ENCODE measurements around the gene VWA8.
"Not testable (repeated sequence)": the region's sequence is repeated elsewhere in the genome, so short reads cannot be mapped to it uniquely, and the experiment has no call there.

Gene VWA8

GRCh38 chr13:41928323-41928722 is 32.6 kb downstream of the VWA8 start:
- Histone ChIP-seq H3K27ac (ENCODE audit: low read length) (peak overlapping the region; percentile 6; the same call in 1 of the 2 replicates), H3K9me3 (replicated peaks; ENCODE audit: insufficient read depth, low read length) (no peaks in the 10 kb centered on the region), H3F3A (ENCODE audit: insufficient read depth, low read length) (peaks cover 7% of the 10 kb centered on the region), H3K27me3 (replicated peaks; ENCODE audit: insufficient read depth, low read length) (no peaks in the 10 kb centered on the region), H3K9me2 (replicated peaks; ENCODE audit: insufficient read depth, low read length) (no peaks in the 10 kb centered on the region), H3K36me3 (replicated peaks; ENCODE audit: insufficient read depth, low read length) (no peaks in the 10 kb centered on the region), H3K4me2 (ENCODE audit: low read depth, low read length) (peak overlapping the region; percentile 69; the same call in 1 of the 2 replicates), H3K4me3 (ENCODE audit: low read length) (peak overlapping the region; percentile 45), H2AFZ (ENCODE audit: low read length) (no peak overlapping the region), H3K4me1 (ENCODE audit: low read length) (peaks cover 18% of the 10 kb centered on the region), H3K9ac (ENCODE audit: low read length) (no peak overlapping the region), H3K79me2 (ENCODE audit: low read length) (peaks cover 31% of the 10 kb centered on the region), H4K20me1 (ENCODE audit: insufficient read depth, low read length) (no peaks in the 10 kb centered on the region)
- no peak for DNase-seq
- TF ChIP-seq EZH2 (optimal IDR thresholded peaks at IDR 0.05; ENCODE audit: low read depth, low read length) (no peak), CTCF (IDR thresholded peaks at IDR 0.05; ENCODE audit: low read length) (no peak), EZH2phosphoT487 (IDR thresholded peaks at IDR 0.05; ENCODE audit: low read length) (no peak)

DNA sequence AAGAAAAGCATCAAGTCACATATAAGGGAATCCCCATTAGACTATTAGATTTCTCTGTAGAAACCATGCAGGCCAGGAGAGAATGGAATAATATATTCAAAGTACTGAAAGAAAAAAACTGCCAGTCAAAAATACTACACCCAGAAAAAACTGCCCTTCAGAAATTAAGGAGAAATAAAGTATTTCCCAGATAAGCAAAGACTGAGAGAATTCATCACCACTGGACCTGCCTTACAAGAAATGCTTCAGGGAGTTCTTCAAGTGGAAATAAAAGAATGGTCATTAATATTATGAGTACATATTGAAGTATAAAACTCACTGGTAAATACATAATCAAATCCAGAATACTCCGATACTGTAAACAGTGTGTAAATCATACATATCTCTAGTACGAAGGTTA is 35.9 kb downstream of the VWA8 start:
- Histone ChIP-seq H3K9me3 (replicated peaks; ENCODE audit: insufficient read depth, low read length) (no peaks in the 10 kb centered on the region), H3K27me3 (replicated peaks; ENCODE audit: insufficient read depth, low read length) (no peaks in the 10 kb centered on the region), H3K9ac (ENCODE audit: low read length) (no peak overlapping the region), H4K20me1 (ENCODE audit: insufficient read depth, low read length) (no peaks in the 10 kb centered on the region), H3K9me2 (replicated peaks; ENCODE audit: insufficient read depth, low read length) (no peaks in the 10 kb centered on the region), H2AFZ (ENCODE audit: low read length) (no peak overlapping the region), H3K27ac (ENCODE audit: low read length) (no peak overlapping the region), H3K4me2 (ENCODE audit: low read depth, low read length) (no peak overlapping the region), H3K79me2 (ENCODE audit: low read length) (peaks cover 27% of the 10 kb centered on the region), H3K4me3 (ENCODE audit: low read length) (no peak overlapping the region), H3F3A (ENCODE audit: insufficient read depth, low read length) (peaks cover 7% of the 10 kb centered on the region), H3K36me3 (replicated peaks; ENCODE audit: insufficient read depth, low read length) (no peaks in the 10 kb centered on the region), H3K4me1 (ENCODE audit: low read length) (peaks cover 18% of the 10 kb centered on the region)
- DNase-seq = no peak
- no peak for TF ChIP-seq CTCF (IDR thresholded peaks at IDR 0.05; ENCODE audit: low read length)
- no peak for TF ChIP-seq EZH2 (optimal IDR thresholded peaks at IDR 0.05; ENCODE audit: low read depth, low read length)
- TF ChIP-seq EZH2phosphoT487 (IDR thresholded peaks at IDR 0.05; ENCODE audit: low read length) = no peak

DNA sequence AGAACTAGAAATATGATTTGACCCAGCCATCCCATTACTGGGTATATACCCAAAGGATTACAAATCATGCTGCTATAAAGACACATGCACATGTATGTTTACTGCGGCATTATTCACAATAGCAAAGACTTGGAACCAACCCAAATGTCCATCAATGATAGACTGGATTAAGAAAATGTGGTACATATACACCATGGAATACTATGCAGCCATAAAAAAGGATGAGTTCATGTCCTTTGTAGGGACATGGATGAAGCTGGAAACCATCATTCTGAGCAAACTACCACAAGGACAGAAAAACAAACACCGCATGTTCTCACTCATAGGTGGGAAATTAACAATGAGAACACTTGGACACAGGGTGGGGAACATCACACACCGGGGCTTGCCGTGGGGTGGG is 38.0 kb downstream of the VWA8 start:
- not testable (repeated sequence) for H3K4me2 ChIP-seq (ENCODE audit: low read depth, low read length); H3K27me3 ChIP-seq (replicated peaks; ENCODE audit: insufficient read depth, low read length); H3K9ac ChIP-seq (ENCODE audit: low read length); DNase-seq; H2AFZ ChIP-seq (ENCODE audit: low read length); H3K9me2 ChIP-seq (replicated peaks; ENCODE audit: insufficient read depth, low read length); H4K20me1 ChIP-seq (ENCODE audit: insufficient read depth, low read length); H3K4me3 ChIP-seq (ENCODE audit: low read length); H3K9me3 ChIP-seq (replicated peaks; ENCODE audit: insufficient read depth, low read length); H3K36me3 ChIP-seq (replicated peaks; ENCODE audit: insufficient read depth, low read length); H3F3A ChIP-seq (ENCODE audit: insufficient read depth, low read length); H3K27ac ChIP-seq (ENCODE audit: low read length)
- Histone ChIP-seq H3K4me1 (ENCODE audit: low read length) (peaks cover 18% of the 10 kb centered on the region), H3K79me2 (ENCODE audit: low read length) (peaks cover 30% of the 10 kb centered on the region)

- TF ChIP-seq EZH2 (optimal IDR thresholded peaks at IDR 0.05; ENCODE audit: low read depth, low read length) (no peak), EZH2phosphoT487 (IDR thresholded peaks at IDR 0.05; ENCODE audit: low read length) (no peak), CTCF (IDR thresholded peaks at IDR 0.05; ENCODE audit: low read length) (no peak)
- no peak overlapping the region for H3K9ac ChIP-seq (ENCODE audit: low read length)
- H3K9me3 ChIP-seq (replicated peaks; ENCODE audit: insufficient read depth, low read length) = no peaks in the 10 kb centered on the region
- peaks cover 25% of the 10 kb centered on the region for H3F3A ChIP-seq (ENCODE audit: insufficient read depth, low read length)
- H3K27me3 ChIP-seq (replicated peaks; ENCODE audit: insufficient read depth, low read length) = no peaks in the 10 kb centered on the region
- no peaks in the 10 kb centered on the region for H4K20me1 ChIP-seq (ENCODE audit: insufficient read depth, low read length)
- H3K27ac ChIP-seq (ENCODE audit: low read length) = no peak overlapping the region
- no peaks in the 10 kb centered on the region for H3K36me3 ChIP-seq (replicated peaks; ENCODE audit: insufficient read depth, low read length)
- H2AFZ ChIP-seq (ENCODE audit: low read length) = no peak overlapping the region
- DNase-seq = no peak
- H3K4me1 ChIP-seq (ENCODE audit: low read length) = peaks cover 31% of the 10 kb centered on the region
- no peak overlapping the region for H3K4me3 ChIP-seq (ENCODE audit: low read length)
- H3K4me2 ChIP-seq (ENCODE audit: low read depth, low read length) = no peak overlapping the region
- H3K79me2 ChIP-seq (ENCODE audit: low read length) = peaks cover 30% of the 10 kb centered on the region
- H3K9me2 ChIP-seq (replicated peaks; ENCODE audit: insufficient read depth, low read length) = no peaks in the 10 kb centered on the region
Observed at GRCh38 chr13:41919741-41920487, 41.0 kb downstream of the VWA8 start.
